ENCODE measurements around the gene RHBDF1. TPM values are rescaled to one million over a fixed set of nuclear protein-coding genes. Genes with fewer than 3 reads are reported as not detected.

Gene RHBDF1
- total RNA-seq, 4 donors from 2014 or later: 13.3 to 38.3 (median 24.2) TPM

DNA sequence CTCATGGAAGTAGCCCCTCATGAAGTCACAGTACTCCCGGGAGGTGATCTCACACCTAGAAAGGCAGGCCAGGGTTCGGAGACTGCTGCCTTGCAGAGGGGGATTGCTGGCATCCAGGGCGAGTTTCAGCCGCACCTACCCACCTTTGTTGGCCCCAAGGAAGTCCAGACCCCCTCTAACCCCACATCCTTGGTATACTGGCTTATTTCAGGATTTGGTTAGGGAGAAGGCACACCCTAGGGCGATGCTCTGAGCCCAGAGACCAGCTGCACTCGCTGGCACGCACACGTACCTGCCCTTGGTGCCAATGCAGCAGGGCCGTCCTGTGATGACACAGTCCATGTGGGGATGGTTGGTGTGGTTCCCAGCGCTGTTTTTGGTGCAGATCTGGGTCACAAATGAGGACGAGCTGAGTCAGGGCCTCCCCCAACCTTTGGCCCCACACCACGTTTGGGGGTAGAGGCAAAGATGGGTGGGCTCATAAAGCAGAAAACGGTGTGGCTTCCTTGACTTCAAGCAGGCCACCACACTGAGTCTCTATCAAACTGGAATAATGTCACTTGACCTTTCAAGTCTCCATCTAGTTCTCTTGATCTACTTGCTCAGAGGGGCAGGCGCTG, 12.9 kb downstream of the RHBDF1 start:
- intact Hi-C loops (cut with DNase I): no loop called here
- H3K4me1 ChIP-seq: peaks cover 0 to 7% (median under 1%) of the 10 kb centered on the region in 3 donors
- no peak overlapping the region for H3K27ac ChIP-seq
- no peak for TF ChIP-seq POLR2A (IDR thresholded peaks at IDR 0.05)
- TF ChIP-seq, protein P1, sequence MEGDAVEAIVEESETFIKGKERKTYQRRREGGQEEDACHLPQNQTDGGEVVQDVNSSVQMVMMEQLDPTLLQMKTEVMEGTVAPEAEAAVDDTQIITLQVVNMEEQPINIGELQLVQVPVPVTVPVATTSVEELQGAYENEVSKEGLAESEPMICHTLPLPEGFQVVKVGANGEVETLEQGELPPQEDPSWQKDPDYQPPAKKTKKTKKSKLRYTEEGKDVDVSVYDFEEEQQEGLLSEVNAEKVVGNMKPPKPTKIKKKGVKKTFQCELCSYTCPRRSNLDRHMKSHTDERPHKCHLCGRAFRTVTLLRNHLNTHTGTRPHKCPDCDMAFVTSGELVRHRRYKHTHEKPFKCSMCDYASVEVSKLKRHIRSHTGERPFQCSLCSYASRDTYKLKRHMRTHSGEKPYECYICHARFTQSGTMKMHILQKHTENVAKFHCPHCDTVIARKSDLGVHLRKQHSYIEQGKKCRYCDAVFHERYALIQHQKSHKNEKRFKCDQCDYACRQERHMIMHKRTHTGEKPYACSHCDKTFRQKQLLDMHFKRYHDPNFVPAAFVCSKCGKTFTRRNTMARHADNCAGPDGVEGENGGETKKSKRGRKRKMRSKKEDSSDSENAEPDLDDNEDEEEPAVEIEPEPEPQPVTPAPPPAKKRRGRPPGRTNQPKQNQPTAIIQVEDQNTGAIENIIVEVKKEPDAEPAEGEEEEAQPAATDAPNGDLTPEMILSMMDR (IDR thresholded peaks at IDR 0.05): no peak
- no peak for DNase-seq
- H3K27me3 ChIP-seq: no peaks in the 10 kb centered on the region
- 91 to 93% methylated on average over 8 to 9 of the region's 14 CpGs for WGBS, 2 donors
- H3K36me3 ChIP-seq: peaks cover 53 to 96% (median 69%) of the 10 kb centered on the region in 3 donors
- no peaks in the 10 kb centered on the region for H3K9me3 ChIP-seq
- no peak overlapping the region for H3K4me3 ChIP-seq

DNA sequence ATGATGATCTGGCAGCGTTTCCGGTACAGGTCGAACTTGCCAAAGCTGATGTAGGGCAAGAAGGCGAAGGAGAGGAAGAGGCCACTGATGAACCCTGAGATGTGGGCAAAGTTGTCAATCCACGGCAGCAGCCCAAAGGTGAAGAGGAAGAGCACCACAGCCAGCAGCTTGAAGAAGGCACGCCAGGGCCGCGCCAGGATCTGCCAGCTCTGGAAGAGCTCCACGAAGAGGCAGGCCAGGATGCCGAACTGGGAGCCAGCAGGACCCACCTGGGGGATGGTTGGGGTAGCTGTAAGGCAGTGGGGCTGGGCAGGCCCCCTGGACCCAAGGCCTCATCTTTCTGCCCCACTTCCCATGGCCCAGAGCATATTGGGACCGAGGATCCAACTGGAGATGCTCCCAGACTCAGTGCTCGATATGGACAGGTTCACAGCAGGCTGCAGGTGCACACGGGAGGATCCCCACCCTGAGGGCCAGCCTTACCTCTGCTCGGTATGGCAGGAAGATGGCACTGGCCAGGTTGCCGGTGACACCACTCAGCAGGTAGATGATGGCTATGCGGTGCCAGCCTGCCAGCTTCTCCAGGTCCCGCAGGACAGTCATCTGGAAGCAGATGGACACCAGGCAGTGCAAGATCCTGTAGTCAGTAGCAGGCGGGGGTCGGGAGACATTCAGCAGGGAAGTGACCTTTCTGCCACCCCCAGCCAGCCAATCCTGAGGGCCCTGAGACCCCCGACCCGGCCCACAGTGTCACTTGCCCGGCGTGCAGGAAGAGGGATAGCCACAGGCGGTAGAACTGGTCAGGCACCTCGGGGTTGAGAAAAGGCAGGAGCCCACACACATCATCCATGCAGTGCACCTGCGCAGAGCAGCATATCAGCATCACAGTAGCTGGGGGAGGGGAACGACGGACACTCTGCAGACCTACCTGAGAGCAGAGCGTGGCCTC, 13.7 kb downstream of the RHBDF1 start:
- Histone ChIP-seq H3K4me3 (no peak overlapping the region), H3K36me3 (peaks cover 48 to 88% (median 67%) of the 10 kb centered on the region in 3 donors), H3K9me3 (no peaks in the 10 kb centered on the region), H3K27me3 (no peaks in the 10 kb centered on the region), H3K27ac (no peak overlapping the region), H3K4me1 (peaks cover 6 to 14% (median 6%) of the 10 kb centered on the region in 3 donors)
- TF ChIP-seq, protein P1 (IDR thresholded peaks at IDR 0.05): no peak
- no peak for TF ChIP-seq POLR2A (IDR thresholded peaks at IDR 0.05)
- DNase-seq: no peak
- intact Hi-C loops (cut with DNase I): no loop called here
- 79 to 85% methylated on average over 11 to 12 of the region's 29 CpGs for WGBS, 2 donors

DNA sequence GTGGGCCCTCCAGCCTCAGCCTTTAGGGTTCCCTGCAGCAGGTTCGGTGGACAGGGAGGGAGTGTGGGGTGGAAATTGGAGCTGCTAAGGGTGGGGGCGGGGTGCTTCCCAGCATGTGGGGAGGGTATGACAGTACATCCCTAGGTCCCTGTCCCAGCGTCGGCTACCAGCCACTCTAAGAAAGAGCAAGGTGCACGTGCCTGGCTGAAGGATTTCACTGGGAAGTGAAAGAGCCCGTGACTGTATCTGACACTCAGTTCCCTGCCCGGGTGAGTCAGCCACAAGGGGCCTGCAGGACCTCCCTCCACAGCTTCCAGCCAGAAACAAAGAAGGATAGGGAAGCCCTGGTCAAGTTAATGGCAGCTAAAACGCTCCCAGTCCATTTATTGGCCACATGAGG, 14.7 kb downstream of the RHBDF1 start:
- Histone ChIP-seq H3K36me3 (peaks cover 41 to 77% (median 56%) of the 10 kb centered on the region in 3 donors), H3K27ac (no peak overlapping the region), H3K9me3 (no peaks in the 10 kb centered on the region), H3K4me1 (peaks cover 6 to 18% (median 9%) of the 10 kb centered on the region in 3 donors), H3K4me3 (no peak overlapping the region), H3K27me3 (no peaks in the 10 kb centered on the region)
- 75 to 86% methylated on average over 1 to 6 of the region's 8 CpGs for WGBS, 2 donors
- no peak for DNase-seq
- intact Hi-C loops (cut with DNase I): no loop called here
- no peak for TF ChIP-seq POLR2A (IDR thresholded peaks at IDR 0.05)
- TF ChIP-seq, protein P1 (IDR thresholded peaks at IDR 0.05): no peak

DNA sequence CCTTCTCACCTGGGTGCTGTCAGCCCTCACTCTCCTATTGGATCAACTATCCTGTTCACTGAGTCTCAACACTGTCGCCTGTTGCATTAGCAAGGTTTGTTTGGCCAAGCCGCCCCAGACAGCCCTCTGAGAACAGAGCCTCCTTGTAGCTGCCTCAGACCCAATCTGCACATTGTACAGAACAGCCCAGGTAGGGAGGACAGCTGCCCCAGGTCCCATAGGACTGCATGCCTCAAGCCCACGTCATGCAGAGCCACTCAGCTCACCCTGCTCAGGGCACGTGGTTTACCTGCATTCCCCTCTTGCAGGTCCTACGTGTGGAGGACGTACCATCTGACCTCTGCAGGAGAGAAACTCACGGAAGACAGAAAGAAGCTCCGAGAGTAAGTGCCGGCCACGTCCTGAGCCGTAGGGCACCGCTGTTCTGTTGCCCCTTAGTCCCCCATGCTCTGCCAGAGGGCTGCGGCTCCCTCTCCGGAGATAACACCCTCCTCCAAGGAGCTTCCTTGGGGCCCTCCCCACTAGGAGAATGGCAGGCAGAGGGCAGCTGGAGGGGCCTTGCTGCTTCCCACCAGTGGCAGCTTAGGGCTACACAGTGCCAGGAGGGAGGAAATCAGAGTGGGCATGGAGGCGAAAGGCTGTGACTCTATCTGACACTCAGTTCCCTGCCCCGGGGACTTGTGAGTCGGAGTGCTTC, 16.1 kb downstream of the RHBDF1 start:
- 74 to 94% methylated on average over 3 to 10 of the region's 17 CpGs for WGBS, 2 donors
- Histone ChIP-seq H3K4me1 (peaks cover 9 to 32% (median 12%) of the 10 kb centered on the region in 3 donors), H3K4me3 (no peak overlapping the region), H3K27me3 (no peaks in the 10 kb centered on the region), H3K27ac (no peak overlapping the region), H3K9me3 (no peaks in the 10 kb centered on the region), H3K36me3 (peaks cover 27 to 64% (median 44%) of the 10 kb centered on the region in 3 donors)
- no peak for DNase-seq
- no peak for TF ChIP-seq POLR2A (IDR thresholded peaks at IDR 0.05)
- TF ChIP-seq, protein P1 (IDR thresholded peaks at IDR 0.05): no peak
- intact Hi-C loops (cut with DNase I): no loop called here
